ENCODE results near the gene CGGBP1.
"Not testable (repeated sequence)": the region's sequence is repeated elsewhere in the genome, so short reads cannot be mapped to it uniquely, and the experiment has no call there.

CGGBP1 gene

DNA sequence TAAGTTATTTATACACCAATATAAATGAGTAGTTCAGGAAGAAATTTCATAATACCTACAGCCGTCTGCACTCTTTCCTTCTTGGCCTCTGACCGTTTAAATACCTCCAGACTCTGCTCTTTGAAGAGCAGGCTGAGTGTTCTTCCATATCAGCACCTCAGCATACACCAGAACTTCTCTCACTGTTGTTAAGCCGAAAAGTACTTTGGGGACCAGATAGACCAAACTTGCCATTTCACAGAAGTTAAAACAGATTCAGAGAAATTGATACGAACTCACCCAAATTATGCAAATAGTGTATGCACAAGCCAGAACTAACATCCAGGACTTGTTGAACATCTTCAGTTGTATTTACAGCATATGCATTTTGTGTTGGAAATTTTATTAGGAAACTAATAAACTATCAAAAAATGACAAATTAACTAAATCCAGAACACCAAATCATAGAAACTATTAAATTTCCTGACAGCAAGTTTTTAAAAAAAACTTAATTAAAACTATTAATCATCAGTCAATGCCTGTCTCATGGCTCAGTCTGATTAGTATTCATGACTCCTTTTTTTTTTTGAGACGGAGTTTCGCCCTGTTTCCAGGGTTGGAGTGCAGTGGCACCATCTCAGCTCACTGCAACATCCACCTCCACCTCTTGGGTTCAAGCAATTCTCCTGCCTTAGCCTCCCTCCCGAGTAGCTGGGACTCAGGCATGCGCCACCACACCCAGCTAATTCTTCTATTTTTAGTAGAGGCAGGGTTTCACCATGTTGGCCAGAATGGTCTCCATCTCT lies 24.1 kb downstream of the CGGBP1 start:
- no peak for DNase-seq (ENCODE audit: low read depth in 2 of 2)

DNA sequence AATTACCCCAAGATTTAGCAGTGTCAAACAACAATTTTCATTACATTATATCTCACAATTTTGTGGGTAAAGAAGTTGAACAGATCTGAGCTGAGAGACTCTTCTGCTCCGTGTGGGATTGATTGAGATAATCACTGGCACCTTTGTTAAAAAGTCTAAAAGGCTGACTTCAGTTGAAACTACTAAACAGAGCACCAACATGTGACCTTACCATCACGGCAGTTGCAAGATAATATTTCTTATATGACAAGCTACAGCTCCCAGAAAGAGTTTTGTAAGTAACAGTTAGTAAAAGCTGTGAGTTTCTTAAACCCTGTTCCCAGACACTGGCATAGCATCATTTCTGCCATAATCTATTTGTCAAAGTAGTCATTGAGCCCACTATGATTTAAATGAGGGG lies 25.0 kb downstream of the CGGBP1 start:
- DNase-seq (ENCODE audit: low read depth in 2 of 2): no peak

GRCh38 chr3:88033079-88033478 lies 25.7 kb downstream of the CGGBP1 start:
- no peak for DNase-seq (ENCODE audit: low read depth in 2 of 2)

DNA sequence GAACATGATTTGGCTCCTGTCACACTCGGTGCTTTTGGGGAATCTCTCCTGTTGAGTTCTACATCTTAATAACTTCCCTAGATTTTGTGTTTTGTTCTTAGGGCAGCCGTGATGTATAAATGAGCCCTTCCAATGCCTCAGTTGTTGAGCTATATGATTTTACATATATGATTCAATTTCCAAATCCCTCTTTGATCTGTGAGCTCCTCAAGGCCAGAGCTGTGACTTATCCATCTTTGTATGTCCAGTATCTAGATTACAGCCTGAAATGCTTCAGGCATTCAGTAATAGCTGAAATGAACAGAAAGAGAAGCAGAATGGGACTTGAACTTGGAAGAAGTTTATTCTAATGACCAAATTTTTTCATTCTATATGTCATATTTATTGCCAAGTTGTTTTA lies 26.6 kb downstream of the CGGBP1 start:
- no peak for DNase-seq (ENCODE audit: low read depth in 2 of 2)

DNA sequence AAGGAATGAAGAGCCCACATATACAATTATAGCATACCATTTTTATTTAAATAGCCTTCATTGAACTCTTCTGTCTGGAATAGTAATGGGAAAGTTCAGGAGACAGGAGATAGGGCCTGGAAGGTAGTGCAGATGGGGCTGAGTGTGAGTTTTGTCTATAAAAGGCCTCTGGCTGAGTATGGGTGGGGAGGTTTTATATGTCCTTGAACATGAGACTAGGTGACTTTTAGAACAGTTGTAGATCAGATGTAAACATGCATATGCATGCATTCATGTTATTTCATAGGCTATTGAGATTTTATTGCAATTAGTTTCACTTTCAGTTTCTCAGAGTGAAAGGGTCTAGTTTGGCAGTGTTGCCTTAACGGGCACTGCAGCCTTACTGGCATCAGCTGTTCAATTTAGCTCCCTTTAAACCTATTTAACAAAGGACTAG lies 27.1 kb downstream of the CGGBP1 start:
- no peak for DNase-seq (ENCODE audit: low read depth in 2 of 2)

- no peak for DNase-seq (ENCODE audit: low read depth in 2 of 2)
These were observed 28.6 kb downstream of the CGGBP1 start for GRCh38 chr3:88030210-88030609.

GRCh38 chr3:88028876-88029275 lies 29.9 kb downstream of the CGGBP1 start:
- DNase-seq (ENCODE audit: low read depth in 2 of 2): no peak

- no peak for DNase-seq (ENCODE audit: low read depth in 2 of 2)
These were observed 33.7 kb downstream of the CGGBP1 start for GRCh38 chr3:88025001-88025552.

GRCh38 chr3:88019024-88019423 lies 39.8 kb downstream of the CGGBP1 start:
- no peak for DNase-seq (ENCODE audit: low read depth in 2 of 2)

DNA sequence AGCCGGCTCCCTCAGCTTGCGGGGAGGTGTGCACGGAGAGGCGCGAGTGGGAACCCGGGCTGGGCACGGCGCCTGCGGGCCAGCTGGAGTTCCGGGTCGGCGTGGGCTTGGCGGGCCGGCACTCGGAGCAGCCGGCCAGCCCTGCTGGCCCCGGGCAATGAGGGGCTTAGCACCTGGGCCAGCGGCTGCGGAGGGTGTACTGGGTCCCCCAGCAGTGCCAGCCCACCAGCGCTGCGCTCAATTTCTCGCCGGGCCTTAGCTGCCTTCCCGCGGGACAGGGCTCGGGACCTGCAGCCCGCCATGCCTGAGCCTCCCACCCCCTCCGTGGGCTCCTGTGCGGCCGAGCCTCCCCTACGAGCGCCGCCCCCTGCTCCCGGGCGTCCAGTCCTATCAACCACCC lies 43.1 kb downstream of the CGGBP1 start:
- DNase-seq (ENCODE audit: low read depth in 2 of 2): not testable (repeated sequence)

DNA sequence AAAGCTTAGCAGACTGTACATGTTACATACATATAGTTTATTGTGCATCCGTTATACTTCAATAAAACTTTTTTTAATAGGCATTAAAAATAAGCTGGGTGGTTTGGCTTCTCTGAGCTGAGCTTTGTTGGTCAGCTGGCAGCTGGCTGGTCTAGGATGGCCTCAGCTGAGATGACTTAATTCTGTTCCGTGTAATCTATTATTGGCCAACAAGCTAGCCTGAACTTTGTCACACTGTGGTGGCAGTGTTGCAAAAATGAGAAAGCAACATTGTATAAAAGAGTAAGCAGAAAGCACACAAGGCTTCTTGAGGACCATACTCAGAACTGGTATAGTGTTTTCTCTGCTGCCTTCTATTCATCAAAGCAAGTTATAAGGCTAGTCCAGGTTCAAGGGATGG lies 45.2 kb downstream of the CGGBP1 start:
- DNase-seq (ENCODE audit: low read depth in 2 of 2): no peak

GRCh38 chr3:88010810-88011209 lies 48.0 kb downstream of the CGGBP1 start:
- no peak for DNase-seq (ENCODE audit: low read depth in 2 of 2)

DNA sequence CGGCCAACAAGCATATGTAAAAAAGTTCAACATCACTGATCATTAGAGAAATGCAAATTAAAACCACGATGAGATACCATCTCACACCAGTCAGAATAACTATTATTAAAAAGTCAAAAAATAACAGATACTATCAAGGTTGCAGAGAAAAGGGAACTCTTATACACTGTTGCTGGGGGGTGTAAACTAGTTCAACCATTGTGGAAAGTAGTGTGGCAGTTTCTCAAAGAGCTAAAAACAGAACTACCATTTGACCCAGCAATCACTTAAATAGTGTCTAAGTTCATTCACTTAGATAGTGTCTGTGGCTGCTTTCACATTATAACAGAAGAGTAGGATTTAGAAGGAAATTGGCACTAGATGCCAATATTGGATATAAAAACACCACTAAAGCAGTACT lies 49.7 kb downstream of the CGGBP1 start:
- no peak for DNase-seq (ENCODE audit: low read depth in 2 of 2)

DNA sequence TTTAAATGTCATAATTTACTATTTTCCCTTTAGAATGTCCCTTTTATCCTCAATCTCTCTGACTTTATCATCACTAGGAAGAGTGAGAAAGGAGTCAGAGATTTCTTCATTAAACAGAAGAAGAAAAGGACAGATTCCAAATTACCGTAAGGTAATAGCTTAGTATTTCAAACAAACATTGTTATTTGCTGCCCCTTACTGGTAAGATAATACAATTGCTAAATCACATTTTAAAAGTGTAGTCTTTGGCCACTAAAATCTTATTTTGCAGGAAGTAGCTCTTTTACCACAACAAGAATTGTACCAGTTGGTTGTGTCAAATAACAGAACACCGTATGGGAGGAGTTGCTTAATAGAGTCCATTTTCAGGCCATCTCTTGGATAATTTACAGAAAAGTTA lies 53.7 kb downstream of the CGGBP1 start:
- no peak for DNase-seq (ENCODE audit: low read depth in 2 of 2)

- no peak for DNase-seq (ENCODE audit: low read depth in 2 of 2)
These were observed 55.6 kb downstream of the CGGBP1 start for GRCh38 chr3:88003115-88003755.

DNA sequence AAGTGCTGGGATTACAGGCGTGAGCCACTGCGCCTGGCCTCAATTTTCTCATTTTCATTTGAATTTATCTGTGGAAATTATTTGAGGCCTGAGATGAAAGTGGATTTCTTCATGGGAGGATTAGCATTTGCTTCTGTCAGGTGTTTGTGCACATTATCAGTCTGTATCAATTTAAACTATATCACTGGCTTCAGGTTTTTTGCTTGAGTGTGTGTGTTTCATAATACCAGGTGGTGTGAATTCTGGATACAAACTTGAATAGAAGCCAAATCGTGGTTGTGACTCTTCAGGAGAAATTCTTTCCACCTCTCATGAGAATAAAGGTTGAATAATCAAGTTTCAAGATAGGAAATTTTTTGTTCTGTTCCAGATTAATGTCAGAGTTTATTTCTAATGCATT lies 56.4 kb downstream of the CGGBP1 start:
- DNase-seq (ENCODE audit: low read depth in 2 of 2): no peak
